Glutamatergic neuron (in vitro differentiated cells): ENCODE measurements around the gene KCTD5. TPM values are rescaled to one million over a fixed set of nuclear protein-coding genes. Genes with fewer than 3 reads are reported as not detected.
A peak's percentile ranks its signal among the peaks of the same experiment; 100 is the strongest.
"Not testable (repeated sequence)": the region's sequence is repeated elsewhere in the genome, so short reads cannot be mapped to it uniquely, and the experiment has no call there.

Experiments used
- DNase-seq: peaks from one replicate; pipeline ENCODE4 v3.0.0; 2022
- H3K27ac Mint-ChIP-seq: one replicate; pipeline ENCODE4 v1.8.0; 2020; ENCODE audit warnings: mild to moderate bottlenecking, mixed read lengths, inconsistent platforms; ENCODE audit not compliant: unreplicated experiment
- H3K27me3 Mint-ChIP-seq: one replicate; pipeline ENCODE4 v1.8.0; 2020; ENCODE audit warnings: mild to moderate bottlenecking, moderate library complexity, mixed read lengths, inconsistent platforms; ENCODE audit not compliant: unreplicated experiment
- H3K36me3 Mint-ChIP-seq: one replicate; pipeline ENCODE4 v1.8.0; 2020; ENCODE audit warnings: mild to moderate bottlenecking, mixed read lengths, inconsistent platforms; ENCODE audit not compliant: unreplicated experiment
- H3K4me1 Mint-ChIP-seq: one replicate; pipeline ENCODE4 v1.8.0; 2020; ENCODE audit warnings: mild to moderate bottlenecking, low read depth, mixed read lengths, inconsistent platforms; ENCODE audit not compliant: unreplicated experiment
- H3K4me3 Mint-ChIP-seq: one replicate; pipeline ENCODE4 v1.8.0; 2020; ENCODE audit warnings: mild to moderate bottlenecking, mixed read lengths, inconsistent platforms; ENCODE audit not compliant: unreplicated experiment
- H3K9me3 Mint-ChIP-seq: one replicate; pipeline ENCODE4 v1.8.0; 2020; ENCODE audit warnings: mild to moderate bottlenecking, moderate library complexity, mixed read lengths, inconsistent platforms; ENCODE audit not compliant: unreplicated experiment
- CTCF ChIP-seq: fragments of 200-600 bp; sonication (generic); IDR thresholded peaks from one replicate; pipeline ENCODE4 v1.5.0; 2021; ENCODE audit not compliant: partially characterized antibody, unreplicated experiment
- total RNA-seq: library from RNA; stranded (reverse); fragmentation: NEBNext Ultra II Directional; extraction: Animal tissue kit (Norgen Biotek cat#: 25700); gene quantifications from one replicate; pipeline ENCODE4 v1.2.1, GENCODE V29; 2021; ENCODE audit not compliant: unreplicated experiment

The KCTD5 gene
- total RNA-seq, 1 donor from 2014 or later: 41.2 TPM

- Mint-ChIP-seq H3K27me3 (peaks cover 3% of the 10 kb centered on the region), H3K4me1 (peaks cover 2% of the 10 kb centered on the region), H3K27ac (no peak overlapping the region), H3K4me3 (no peak overlapping the region), H3K9me3 (peaks cover 2% of the 10 kb centered on the region), H3K36me3 (no peaks in the 10 kb centered on the region)
- peak; percentile 11 for DNase-seq
- TF ChIP-seq CTCF: no peak
These were observed 9.3 kb downstream of the KCTD5 start for GRCh38 chr16:2691491-2692248.

GRCh38 chr16:2692251-2692947 lies 10.1 kb downstream of the KCTD5 start:
- Mint-ChIP-seq H3K4me3 (no peak overlapping the region), H3K9me3 (peaks cover 2% of the 10 kb centered on the region), H3K27ac (peak overlapping the region; percentile 38), H3K27me3 (peaks cover 3% of the 10 kb centered on the region), H3K4me1 (peaks cover 2% of the 10 kb centered on the region), H3K36me3 (no peaks in the 10 kb centered on the region)
- TF ChIP-seq CTCF: no peak
- no peak for DNase-seq

GRCh38 chr16:2692948-2693651 lies 10.8 kb downstream of the KCTD5 start:
- Mint-ChIP-seq H3K27ac (peak overlapping the region; percentile 84), H3K9me3 (peaks cover 2% of the 10 kb centered on the region), H3K4me1 (peaks cover 2% of the 10 kb centered on the region), H3K36me3 (no peaks in the 10 kb centered on the region), H3K4me3 (peak overlapping the region; percentile 72), H3K27me3 (peaks cover 3% of the 10 kb centered on the region)
- DNase-seq: peak; percentile 64
- no peak for TF ChIP-seq CTCF

- H3K4me1 Mint-ChIP-seq, H3K4me3 Mint-ChIP-seq, DNase-seq, H3K27me3 Mint-ChIP-seq, H3K36me3 Mint-ChIP-seq, H3K27ac Mint-ChIP-seq, H3K9me3 Mint-ChIP-seq: not testable (repeated sequence)
These were observed 14.4 kb downstream of the KCTD5 start for GRCh38 chr16:2696601-2697250.

- Mint-ChIP-seq H3K4me1 (peaks cover 2% of the 10 kb centered on the region), H3K27ac (no peak overlapping the region), H3K9me3 (peaks cover 2% of the 10 kb centered on the region), H3K36me3 (no peaks in the 10 kb centered on the region), H3K27me3 (peaks cover 3% of the 10 kb centered on the region), H3K4me3 (no peak overlapping the region)
- DNase-seq: no peak
- TF ChIP-seq CTCF: no peak
These were observed 15.2 kb downstream of the KCTD5 start for GRCh38 chr16:2697401-2697948.
